Measurements from ENCODE around the gene XYLB. TPM values are rescaled to one million over a fixed set of nuclear protein-coding genes. Genes with fewer than 3 reads are reported as not detected.
"Not testable (repeated sequence)": the region's sequence is repeated elsewhere in the genome, so short reads cannot be mapped to it uniquely, and the experiment has no call there.

Gene XYLB
- total RNA-seq, 1 donor: 0.63 TPM

DNA sequence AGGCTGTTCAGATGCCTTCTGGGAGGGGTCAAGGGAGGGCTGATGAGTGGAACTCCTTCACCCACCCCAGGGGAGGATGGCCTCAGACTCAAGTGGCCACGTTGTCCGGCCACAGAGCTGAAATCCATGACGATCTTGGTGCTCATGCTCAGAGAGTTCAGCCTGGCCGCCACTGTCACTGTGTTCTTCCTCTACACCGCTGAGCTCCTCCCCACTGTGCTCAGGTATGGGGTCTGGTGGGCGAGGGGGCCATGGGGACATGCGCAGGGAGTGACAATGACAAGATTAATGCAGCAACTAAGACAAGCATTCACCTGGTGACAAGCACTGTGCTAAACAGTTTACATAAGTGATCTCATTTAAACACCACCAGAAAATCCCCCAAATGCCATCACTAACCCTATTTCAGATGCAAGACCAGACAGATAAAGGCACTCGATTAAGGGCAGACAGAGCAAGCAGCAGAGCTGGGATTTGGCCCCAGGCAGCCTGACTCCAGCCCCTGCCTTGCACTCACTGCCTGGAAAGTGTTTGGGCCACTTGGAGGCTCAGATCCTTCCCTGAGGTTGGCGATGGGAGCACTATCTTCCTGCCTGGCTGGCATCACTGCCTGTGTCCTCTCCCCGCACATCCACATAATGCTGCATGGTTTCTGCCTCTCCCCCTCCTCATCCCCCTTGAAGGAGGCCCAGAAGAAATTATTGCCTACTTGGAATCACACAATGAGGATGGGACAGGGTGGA lies 30.9 kb upstream of the XYLB start:
- H3K4me1 ChIP-seq (ENCODE audit: insufficient read depth, low read length): peaks cover 34% of the 10 kb centered on the region
- H3K4me3 ChIP-seq (ENCODE audit: low read length): no peak overlapping the region
- no peaks in the 10 kb centered on the region for H3K27me3 ChIP-seq (ENCODE audit: insufficient read depth, low read length)
- no peaks in the 10 kb centered on the region for H3K9me3 ChIP-seq (ENCODE audit: low read depth, low read length)

DNA sequence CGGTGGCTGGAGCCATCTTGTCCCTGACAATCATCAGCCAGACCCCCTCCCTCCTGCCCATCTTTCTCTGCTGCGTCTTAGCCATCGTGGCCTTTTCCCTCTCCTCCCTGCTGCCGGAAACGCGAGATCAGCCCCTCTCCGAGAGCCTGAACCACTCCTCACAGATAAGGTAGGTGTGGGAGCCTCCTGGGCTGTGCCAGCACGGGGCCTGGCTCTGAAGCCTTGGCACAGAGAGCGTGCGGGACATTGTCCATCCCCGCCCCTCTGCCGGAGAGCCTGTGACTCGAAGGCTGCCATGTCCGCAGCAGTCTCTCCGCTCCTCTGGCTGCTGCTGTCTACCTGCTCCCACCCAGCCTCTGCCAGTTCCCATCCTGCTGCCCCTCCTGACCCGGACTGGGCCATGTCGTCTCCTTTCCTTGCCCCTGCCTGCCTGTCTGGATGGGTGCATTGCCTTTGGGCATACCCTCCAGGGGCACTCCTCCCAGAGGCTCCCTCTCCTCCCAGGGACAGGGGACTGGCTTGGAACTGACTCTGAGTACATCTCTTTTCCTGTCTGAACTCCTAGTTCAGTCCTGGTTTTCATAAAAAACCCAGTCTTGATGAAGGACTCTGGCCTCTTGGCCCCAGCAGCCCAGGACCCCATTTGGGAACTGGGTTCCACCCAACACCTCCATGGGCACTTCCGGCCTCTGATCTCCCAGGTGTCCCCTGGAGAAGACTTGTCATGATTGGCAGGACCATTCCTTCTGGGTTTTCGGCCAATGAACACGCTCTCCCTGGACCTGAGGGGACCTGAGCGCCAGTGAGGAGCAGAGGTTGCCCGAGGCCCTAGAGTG lies 30.0 kb upstream of the XYLB start:
- Histone ChIP-seq H3K27me3 (ENCODE audit: insufficient read depth, low read length) (no peaks in the 10 kb centered on the region), H3K9me3 (ENCODE audit: low read depth, low read length) (no peaks in the 10 kb centered on the region), H3K4me3 (ENCODE audit: low read length) (no peak overlapping the region), H3K4me1 (ENCODE audit: insufficient read depth, low read length) (peaks cover 26% of the 10 kb centered on the region)

DNA sequence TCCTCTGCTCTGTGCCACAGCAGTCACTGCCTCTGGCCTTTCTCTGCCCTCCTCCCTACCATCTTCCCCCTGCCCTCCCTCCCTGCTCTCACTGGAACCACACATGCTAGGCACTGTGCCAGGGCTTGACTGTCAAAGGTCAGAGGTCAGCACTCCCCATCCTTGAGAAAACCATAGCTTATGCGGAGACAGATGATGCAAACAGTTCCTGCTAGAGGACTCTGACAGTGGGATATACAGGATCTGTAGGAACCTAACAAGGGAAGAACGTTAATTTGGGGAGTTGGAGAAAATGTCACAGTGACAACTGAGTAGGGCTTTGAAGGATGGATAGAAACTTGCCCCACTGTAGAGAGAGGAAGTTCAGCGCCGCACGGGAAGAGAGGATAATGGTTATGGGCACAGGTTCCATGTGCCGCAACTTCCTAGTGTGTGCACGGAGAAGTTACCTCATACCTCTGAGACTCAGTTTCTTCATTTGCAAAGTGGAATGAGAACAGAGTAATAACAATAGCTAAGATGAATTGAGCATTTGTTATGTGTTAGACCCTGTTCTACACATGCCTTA lies 29.3 kb upstream of the XYLB start:
- no peaks in the 10 kb centered on the region for H3K9me3 ChIP-seq (ENCODE audit: low read depth, low read length)
- H3K27me3 ChIP-seq (ENCODE audit: insufficient read depth, low read length): no peaks in the 10 kb centered on the region
- no peak overlapping the region for H3K4me3 ChIP-seq (ENCODE audit: low read length)
- H3K4me1 ChIP-seq (ENCODE audit: insufficient read depth, low read length): peaks cover 20% of the 10 kb centered on the region

DNA sequence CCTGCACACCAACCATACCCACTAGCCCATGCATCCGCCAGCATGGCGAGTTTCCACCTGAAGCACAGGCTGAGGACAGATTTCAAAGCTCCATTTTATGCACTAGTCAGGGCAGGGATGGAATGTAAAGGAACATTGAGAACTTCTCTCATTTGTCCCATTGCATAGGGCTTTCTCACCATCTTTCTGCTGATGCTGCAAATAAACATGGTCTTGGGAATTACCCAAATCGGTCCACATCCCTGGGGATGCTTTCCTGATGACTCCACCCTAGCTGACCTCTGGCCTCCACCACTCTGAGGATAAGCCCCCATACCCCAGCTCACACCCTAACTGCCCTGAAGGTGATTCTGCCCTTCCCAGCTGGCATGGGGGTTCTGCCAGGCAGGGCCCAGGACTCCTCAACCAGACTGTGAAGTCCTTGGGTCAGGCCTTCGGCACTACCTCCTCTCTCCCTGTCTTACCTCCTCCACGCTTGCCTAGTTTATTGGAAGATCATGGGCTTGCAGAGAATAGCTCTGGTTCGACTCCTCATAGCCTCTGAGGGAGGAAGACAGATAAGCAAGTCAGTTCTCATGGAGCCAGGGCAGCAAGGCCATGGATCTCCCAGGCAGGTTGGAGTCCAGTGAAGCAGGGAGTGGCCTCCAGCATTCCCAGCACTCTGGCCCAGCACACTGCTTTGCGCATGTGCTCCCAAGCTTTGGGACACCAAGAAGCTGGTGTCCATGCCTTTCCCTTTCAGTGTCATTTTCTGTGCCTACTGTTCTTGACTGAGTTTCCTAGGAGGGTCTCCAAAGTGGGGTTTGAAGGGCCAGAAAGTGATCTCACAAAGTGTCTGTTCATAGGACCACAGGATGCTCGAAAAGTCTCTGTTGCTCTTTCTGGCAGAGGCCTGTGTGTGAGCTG lies 27.6 kb upstream of the XYLB start:
- peaks cover 14% of the 10 kb centered on the region for H3K4me1 ChIP-seq (ENCODE audit: insufficient read depth, low read length)

DNA sequence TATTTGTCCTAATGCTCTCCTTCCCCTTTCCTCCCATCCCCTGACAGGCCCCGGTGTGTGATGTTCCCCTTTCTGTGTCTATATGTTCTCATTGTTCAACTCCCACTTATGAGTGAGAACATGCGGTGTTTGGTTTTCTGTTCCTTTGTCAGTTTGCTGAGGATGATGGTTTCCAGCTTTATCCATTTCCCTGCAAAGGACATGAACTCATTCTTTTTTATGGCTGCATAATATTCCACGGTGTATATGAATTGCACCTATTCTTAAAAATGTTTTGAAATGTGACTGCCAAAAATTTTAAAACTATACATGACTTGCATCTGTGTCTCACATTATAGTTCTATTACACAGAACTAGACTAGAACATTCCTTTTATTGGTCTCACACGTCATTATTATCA lies 25.9 kb upstream of the XYLB start:
- not testable (repeated sequence) for H3K4me3 ChIP-seq (ENCODE audit: low read length); H3K27me3 ChIP-seq (ENCODE audit: insufficient read depth, low read length); H3K4me1 ChIP-seq (ENCODE audit: insufficient read depth, low read length); H3K9me3 ChIP-seq (ENCODE audit: low read depth, low read length)

More for the DNA sequence above, 27.6 kb upstream of the XYLB start:
- Histone ChIP-seq H3K9me3 (ENCODE audit: low read depth, low read length) (no peaks in the 10 kb centered on the region), H3K27me3 (ENCODE audit: insufficient read depth, low read length) (no peaks in the 10 kb centered on the region), H3K4me3 (ENCODE audit: low read length) (no peak overlapping the region)

DNA sequence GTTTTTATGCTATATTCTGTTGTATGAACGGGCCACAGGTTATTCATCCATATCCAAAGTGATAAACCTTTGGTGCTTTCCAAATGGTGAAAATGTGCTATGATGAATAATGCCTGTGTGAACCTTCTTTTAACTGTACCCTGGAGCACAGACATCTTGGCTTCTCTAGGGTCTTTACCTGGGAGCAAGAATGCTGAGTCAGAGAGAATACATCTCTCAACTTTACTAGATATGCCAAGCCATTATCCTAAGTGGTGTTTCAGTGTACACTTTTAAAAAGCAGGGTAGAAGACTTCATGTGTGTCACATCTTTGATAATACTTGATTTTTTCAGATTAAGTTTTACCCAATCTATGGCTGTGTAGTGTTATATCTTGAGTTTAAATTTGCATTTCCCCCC lies 23.5 kb upstream of the XYLB start:
- Histone ChIP-seq H3K4me1 (ENCODE audit: insufficient read depth, low read length) (no peaks in the 10 kb centered on the region), H3K9me3 (ENCODE audit: low read depth, low read length) (no peaks in the 10 kb centered on the region), H3K4me3 (ENCODE audit: low read length) (no peak overlapping the region), H3K27me3 (ENCODE audit: insufficient read depth, low read length) (no peaks in the 10 kb centered on the region)

DNA sequence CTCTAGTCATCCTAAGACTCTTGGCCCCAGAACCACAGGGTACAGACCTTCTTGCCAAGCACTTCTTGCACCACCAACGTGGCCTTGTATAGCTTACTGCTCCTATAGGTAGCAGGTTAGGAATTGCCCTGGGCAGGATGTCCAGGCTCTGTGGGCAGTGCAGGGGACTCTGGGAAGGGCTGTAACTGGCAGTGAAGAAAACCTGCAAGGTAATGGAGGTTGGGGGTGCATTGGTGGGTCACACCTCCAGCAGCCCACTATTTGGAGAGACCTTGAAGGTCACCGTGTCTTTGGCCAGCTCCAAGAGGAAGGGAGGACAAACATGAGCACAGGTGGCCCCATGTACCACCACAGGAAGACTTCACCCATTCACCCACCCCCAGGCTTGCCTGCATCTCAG lies 21.3 kb upstream of the XYLB start:
- no peaks in the 10 kb centered on the region for H3K27me3 ChIP-seq (ENCODE audit: insufficient read depth, low read length)
- no peaks in the 10 kb centered on the region for H3K4me1 ChIP-seq (ENCODE audit: insufficient read depth, low read length)
- H3K9me3 ChIP-seq (ENCODE audit: low read depth, low read length): no peaks in the 10 kb centered on the region
- H3K4me3 ChIP-seq (ENCODE audit: low read length): no peak overlapping the region

DNA sequence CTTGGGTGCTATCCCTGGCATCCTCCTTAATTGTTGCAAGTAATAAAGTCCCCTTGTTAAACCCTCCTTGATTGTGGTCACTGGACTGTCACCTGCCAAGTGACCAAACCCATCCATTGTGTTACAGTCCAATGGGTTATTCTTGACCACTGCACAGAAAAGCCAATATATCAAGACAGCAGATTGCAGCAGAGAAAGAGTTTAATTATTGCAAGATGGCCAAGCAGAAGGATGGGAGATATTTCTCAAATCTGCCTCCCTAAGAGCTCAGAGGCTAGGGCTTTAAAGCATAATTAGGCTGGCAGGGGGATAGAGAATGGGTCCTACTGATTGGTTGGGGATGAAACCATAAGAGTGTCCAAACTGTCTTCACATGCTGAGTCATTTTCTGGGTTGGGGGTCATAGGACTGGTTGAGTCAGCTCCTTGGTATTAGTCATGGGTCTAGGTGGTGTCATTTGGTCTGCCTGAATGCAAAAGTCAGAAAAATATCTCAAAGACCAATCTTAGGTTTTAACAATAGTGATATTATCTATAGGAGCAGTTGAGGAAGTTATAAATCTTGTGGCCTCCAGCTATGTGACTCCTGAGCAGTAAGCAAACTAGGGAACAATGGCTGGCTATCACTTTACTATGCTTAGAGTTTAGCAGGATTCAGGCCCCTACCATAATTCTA lies 19.1 kb upstream of the XYLB start:
- Histone ChIP-seq H3K4me3 (ENCODE audit: low read length) (no peak overlapping the region), H3K27me3 (ENCODE audit: insufficient read depth, low read length) (no peaks in the 10 kb centered on the region)

DNA sequence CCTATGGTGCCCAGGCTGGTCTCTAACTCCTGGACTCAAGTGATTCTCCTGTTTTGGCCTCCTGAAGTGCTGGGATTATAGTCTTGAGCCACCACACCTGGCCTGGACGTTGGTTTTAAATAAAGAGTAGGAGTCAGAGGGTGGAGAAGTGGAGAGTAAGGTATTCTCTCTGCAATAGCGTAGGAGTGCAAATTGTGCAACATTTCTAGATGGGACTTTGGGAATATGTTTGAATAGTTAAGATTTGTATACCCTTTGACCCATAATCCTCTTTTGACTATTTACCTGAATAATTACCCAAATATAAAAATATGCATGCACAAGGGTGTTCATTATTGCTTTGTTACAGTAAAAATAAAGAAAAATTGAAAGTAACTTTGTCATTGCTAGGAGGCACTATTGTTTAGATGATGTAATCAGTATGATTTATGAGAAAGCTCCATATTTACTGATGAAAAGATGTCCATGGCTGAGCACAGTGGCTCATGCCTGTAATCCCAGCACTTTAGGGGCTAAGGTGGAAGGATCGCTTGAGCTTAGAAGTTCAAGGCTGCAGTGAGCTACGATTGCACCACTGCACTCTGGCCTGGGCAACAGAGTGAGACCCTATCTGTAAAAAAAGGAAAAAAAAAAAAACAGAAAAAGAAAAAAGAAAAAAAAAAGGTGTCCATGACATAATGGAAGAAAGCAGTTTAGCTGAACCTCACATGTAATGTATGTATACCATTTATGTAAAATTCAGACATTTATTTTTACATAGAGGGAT lies 15.1 kb upstream of the XYLB start:
- no peaks in the 10 kb centered on the region for H3K9me3 ChIP-seq (ENCODE audit: low read depth, low read length)
- H3K4me1 ChIP-seq (ENCODE audit: insufficient read depth, low read length): no peaks in the 10 kb centered on the region
- no peaks in the 10 kb centered on the region for H3K27me3 ChIP-seq (ENCODE audit: insufficient read depth, low read length)
- no peak overlapping the region for H3K4me3 ChIP-seq (ENCODE audit: low read length)

More for the DNA sequence above, 19.1 kb upstream of the XYLB start:
- Histone ChIP-seq H3K4me1 (ENCODE audit: insufficient read depth, low read length) (no peaks in the 10 kb centered on the region), H3K9me3 (ENCODE audit: low read depth, low read length) (no peaks in the 10 kb centered on the region)

DNA sequence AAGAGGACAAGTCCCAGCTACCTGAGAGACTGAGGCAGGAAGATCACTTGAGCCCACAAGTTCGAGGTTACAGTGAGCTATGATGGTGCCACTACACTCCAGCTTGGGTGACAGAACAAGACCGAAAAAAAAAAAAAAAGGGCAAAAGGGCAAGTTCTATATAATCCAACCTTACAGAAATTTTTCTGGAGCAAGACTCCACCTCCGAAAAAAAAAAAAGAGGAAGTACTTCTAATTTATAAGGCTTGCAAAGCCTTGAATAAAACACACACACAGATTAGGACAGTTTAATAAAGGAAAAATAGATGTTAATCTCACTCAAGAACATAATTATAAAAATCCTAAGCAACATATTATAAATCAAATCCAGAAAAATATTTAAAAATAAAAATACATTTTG lies 14.4 kb upstream of the XYLB start:
- Histone ChIP-seq H3K4me3 (ENCODE audit: low read length) (no peak overlapping the region), H3K9me3 (ENCODE audit: low read depth, low read length) (no peaks in the 10 kb centered on the region), H3K27me3 (ENCODE audit: insufficient read depth, low read length) (no peaks in the 10 kb centered on the region), H3K4me1 (ENCODE audit: insufficient read depth, low read length) (no peaks in the 10 kb centered on the region)

DNA sequence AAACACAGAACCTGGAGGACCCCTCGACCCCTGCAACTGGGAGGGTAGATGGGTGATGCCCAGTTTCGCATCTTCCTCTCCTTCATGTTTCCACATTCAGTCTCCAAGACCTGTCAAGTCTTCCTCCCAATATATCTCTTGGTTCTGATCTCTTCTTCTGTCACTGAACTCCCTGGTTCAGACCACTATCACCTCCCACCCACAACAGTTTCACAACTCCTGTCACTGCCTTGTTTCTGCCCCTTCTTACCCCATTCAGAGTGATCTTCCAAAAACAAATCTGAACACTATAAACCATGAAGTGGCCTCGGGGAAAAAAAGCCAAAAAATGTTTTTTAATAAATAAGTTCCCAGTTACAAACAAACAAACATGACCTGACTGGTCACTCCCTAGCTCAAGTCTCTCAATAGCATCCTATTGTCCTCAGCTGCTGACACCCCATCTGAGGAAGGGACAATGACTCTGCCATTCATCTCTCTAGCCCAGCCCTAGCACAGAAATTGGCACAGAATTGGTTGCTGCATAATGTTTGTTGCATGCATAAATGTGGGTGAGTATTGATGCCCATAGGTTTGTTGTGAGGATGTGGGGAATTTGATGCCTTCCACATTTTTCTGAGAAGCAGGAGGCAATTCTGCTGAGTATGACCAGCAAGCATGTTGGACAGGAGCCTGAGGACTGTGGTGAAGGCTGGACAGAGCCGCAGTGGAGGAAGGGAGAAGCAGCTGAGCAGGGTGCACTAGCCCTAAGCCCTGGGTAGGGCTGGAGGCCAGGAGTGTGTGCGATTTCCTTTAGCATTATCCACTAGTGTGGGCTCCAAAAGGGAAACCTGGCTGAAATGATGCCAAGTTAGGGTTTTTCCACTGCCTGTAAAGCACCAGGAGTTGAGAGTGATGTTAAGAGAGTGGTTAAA lies 12.2 kb upstream of the XYLB start:
- H3K4me1 ChIP-seq (ENCODE audit: insufficient read depth, low read length): no peaks in the 10 kb centered on the region
- H3K4me3 ChIP-seq (ENCODE audit: low read length): no peak overlapping the region
- no peaks in the 10 kb centered on the region for H3K27me3 ChIP-seq (ENCODE audit: insufficient read depth, low read length)
- no peaks in the 10 kb centered on the region for H3K9me3 ChIP-seq (ENCODE audit: low read depth, low read length)

DNA sequence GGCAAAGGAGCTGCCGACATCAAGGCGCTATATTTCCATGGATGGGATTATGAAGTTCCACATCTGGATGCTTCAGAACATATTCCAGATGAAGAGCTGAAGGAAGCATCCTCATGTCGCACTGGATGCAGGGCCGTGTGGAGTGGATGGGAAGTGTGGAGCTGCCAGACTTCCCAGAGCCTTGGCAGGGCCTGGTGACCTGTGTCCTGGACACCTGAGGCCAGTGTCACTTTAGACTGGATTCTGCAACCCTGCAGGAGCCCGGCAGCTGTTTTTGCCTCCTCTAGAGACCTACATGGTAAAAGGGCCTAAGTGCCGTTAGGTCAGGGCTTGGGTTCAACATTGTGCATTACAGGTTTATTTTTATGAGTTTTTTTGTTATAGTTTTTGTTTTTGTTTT lies 11.3 kb upstream of the XYLB start:
- no peaks in the 10 kb centered on the region for H3K4me1 ChIP-seq (ENCODE audit: insufficient read depth, low read length)
- H3K27me3 ChIP-seq (ENCODE audit: insufficient read depth, low read length): no peaks in the 10 kb centered on the region
- H3K9me3 ChIP-seq (ENCODE audit: low read depth, low read length): no peaks in the 10 kb centered on the region
- no peak overlapping the region for H3K4me3 ChIP-seq (ENCODE audit: low read length)

DNA sequence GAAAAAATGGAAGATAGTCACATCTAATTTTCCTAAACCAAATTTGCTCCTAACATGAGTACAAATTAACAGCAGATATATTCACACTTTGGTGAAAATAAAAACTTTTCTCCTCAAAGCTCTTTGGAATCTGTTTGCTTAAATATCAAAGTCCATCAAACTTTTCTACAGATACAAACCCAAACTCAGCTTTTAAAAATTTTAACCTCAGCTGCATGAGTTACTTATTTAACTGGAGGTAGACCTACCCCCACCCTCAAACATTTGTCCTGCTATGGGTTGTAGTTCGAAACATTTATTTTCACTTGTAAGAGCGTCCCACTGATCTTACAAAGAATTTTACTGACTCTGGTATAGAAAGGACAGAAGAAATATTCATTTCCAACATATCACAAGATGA lies 8.9 kb upstream of the XYLB start:
- H3K9me3 ChIP-seq (ENCODE audit: low read depth, low read length): no peaks in the 10 kb centered on the region
- H3K4me3 ChIP-seq (ENCODE audit: low read length): no peak overlapping the region
- no peaks in the 10 kb centered on the region for H3K4me1 ChIP-seq (ENCODE audit: insufficient read depth, low read length)
- no peaks in the 10 kb centered on the region for H3K27me3 ChIP-seq (ENCODE audit: insufficient read depth, low read length)
